ENCODE results near the gene FMO1.

GRCh38 chr1:171295821-171296220 lies 47.5 kb downstream of the FMO1 start:
- no peak for TF ChIP-seq POLR2AphosphoS5 (IDR thresholded peaks at IDR 0.05; ENCODE audit: low read depth, low read length)
- TF ChIP-seq POLR2A (IDR thresholded peaks at IDR 0.05; ENCODE audit: low read depth, low read length), result no peak
- no peak for TF ChIP-seq TAF1 (IDR thresholded peaks at IDR 0.05; ENCODE audit: borderline replicate concordance, low read depth, low read length)
